Measurements from ENCODE around the gene CNGA2. TPM values are rescaled to one million over a fixed set of nuclear protein-coding genes. Genes with fewer than 3 reads are reported as not detected.

CNGA2 gene
- total and polyA plus RNA-seq, 12 donors, result not detected

DNA sequence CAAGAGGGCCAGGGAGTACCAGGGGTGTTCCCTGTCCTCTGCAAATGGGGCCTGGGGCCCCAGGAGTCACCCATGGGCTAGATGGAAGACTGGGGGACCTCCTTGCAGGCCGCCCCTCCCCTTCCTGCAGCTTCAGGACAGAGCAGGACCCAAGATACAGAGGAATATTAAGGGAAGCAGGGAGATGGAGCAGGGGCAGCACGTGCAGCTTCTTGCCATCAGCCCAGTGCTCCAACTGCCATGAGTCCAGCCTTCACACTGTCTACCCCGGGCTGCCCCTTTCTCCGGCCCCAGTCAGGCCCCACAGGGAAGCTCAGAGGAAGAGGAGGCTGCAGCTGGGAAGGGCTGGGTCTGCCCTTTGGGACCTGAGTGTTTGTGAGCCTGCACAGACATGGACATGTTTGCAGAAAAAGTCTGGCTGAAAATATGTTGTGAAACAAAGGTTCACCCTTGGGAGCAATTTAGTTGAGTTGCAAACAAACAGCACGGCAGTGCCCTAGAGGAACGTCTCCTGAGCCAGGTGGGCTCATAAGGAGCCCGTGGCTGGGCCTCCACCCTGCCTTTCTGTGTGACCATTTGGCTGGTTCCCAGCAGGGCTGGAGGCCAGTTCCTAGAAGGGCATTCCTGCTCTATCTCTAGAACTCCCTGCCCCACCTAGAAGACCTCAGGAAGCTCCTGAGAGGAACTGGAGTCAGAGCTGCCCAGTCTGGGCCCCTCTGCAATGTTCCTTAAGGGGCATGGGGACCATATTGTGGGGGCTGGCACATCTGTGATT lies 9.8 kb upstream of the CNGA2 start:
- intact Hi-C loops (cut with DNase I), result loop anchor here in 2 of 10 donors (5.0 kb wide), 1 partner anchor 572 kb away; no protein-coding TSS in a partner anchor
- H3K27me3 ChIP-seq, result peaks cover 0 to 4% (median 0%) of the 10 kb centered on the region in 7 donors
- no peaks in the 10 kb centered on the region for H3K36me3 ChIP-seq
- DNase-seq (no peak), ATAC-seq (peak in 2 of 8 donors; percentile 22 to 31)
- H3K4me1 ChIP-seq, result peaks cover 0 to 18% (median 10%) of the 10 kb centered on the region in 9 donors
- no peaks in the 10 kb centered on the region for H3K9me3 ChIP-seq
- H3K4me3 ChIP-seq, result no peak overlapping the region
- 34 to 49% methylated on average over 5 to 7 of the region's 7 CpGs for WGBS, 2 donors
- TF ChIP-seq, protein P1, sequence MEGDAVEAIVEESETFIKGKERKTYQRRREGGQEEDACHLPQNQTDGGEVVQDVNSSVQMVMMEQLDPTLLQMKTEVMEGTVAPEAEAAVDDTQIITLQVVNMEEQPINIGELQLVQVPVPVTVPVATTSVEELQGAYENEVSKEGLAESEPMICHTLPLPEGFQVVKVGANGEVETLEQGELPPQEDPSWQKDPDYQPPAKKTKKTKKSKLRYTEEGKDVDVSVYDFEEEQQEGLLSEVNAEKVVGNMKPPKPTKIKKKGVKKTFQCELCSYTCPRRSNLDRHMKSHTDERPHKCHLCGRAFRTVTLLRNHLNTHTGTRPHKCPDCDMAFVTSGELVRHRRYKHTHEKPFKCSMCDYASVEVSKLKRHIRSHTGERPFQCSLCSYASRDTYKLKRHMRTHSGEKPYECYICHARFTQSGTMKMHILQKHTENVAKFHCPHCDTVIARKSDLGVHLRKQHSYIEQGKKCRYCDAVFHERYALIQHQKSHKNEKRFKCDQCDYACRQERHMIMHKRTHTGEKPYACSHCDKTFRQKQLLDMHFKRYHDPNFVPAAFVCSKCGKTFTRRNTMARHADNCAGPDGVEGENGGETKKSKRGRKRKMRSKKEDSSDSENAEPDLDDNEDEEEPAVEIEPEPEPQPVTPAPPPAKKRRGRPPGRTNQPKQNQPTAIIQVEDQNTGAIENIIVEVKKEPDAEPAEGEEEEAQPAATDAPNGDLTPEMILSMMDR (IDR thresholded peaks at IDR 0.05), result no peak
- peak overlapping the region in 6 of 10 donors; percentile 35 to 70 (median 61) for H3K27ac ChIP-seq

DNA sequence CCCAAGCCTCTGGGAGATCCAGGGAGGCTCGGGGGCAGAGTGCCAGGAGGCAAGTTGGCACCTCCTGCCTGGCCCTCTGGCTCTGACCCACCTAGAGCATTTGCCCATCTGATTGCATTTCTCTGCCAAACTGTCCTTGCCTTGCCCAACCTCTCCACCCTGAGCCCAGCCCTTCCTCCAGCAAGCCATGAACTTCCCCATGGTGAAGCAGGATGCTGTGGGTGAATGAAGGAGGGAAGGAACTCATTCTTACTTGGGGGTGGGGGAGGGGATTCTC lies 9.3 kb upstream of the CNGA2 start:
- DNase-seq (no peak), ATAC-seq (no peak)
- Histone ChIP-seq H3K4me3 (no peak overlapping the region), H3K9me3 (no peaks in the 10 kb centered on the region), H3K36me3 (no peaks in the 10 kb centered on the region), H3K27me3 (peaks cover 0 to 4% (median 0%) of the 10 kb centered on the region in 7 donors), H3K27ac (peak overlapping the region in 4 of 10 donors; percentile 19 to 70 (median 66)), H3K4me1 (peaks cover 0 to 18% (median 10%) of the 10 kb centered on the region in 9 donors)
- intact Hi-C loops (cut with DNase I), result no loop called here
- TF ChIP-seq, protein P1 (IDR thresholded peaks at IDR 0.05), result no peak
- 17 to 21% methylated on average over 1 of the region's 1 CpG for WGBS, 2 donors

- no peaks in the 10 kb centered on the region for H3K9me3 ChIP-seq
- peaks cover 0 to 18% (median 10%) of the 10 kb centered on the region in 9 donors for H3K4me1 ChIP-seq
- no peak overlapping the region for H3K27ac ChIP-seq
- ATAC-seq, result no peak
- H3K36me3 ChIP-seq, result no peaks in the 10 kb centered on the region
- 92 to 93% methylated on average over 5 of the region's 5 CpGs for WGBS, 2 donors
- TF ChIP-seq, protein P1 (IDR thresholded peaks at IDR 0.05), result no peak
- no peak for DNase-seq
- intact Hi-C loops (cut with DNase I), result no loop called here
- peaks cover 0 to 14% (median 0%) of the 10 kb centered on the region in 7 donors for H3K27me3 ChIP-seq
- H3K4me3 ChIP-seq, result no peak overlapping the region
Measured at GRCh38 chrX:151726751-151727150, 7.8 kb upstream of the CNGA2 start.

DNA sequence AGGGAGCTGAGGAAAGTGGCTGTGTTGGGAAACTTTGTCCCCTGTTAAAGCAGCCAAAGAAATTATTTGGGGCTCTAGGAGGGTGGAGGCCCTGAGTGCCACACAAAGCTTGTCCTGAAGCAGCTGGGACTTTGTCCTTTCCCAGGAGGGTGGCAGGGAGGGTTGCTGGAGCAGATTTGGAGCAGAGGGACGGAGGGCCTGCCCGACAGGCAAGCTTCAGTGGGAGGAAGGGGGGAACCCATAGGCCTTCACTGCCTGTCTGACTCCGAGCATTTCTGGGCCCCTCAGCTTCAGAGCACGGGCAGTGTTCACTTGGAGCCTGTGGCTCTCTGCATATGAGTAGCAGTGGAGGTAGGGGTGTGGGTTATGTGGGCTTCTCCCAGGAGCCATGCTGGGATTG lies 7.2 kb upstream of the CNGA2 start:
- 92 to 93% methylated on average over 4 of the region's 4 CpGs for WGBS, 2 donors
- intact Hi-C loops (cut with DNase I), result no loop called here

More for the DNA sequence above, 7.2 kb upstream of the CNGA2 start:
- Histone ChIP-seq H3K27ac (no peak overlapping the region), H3K4me1 (peaks cover 0 to 17% (median 10%) of the 10 kb centered on the region in 9 donors), H3K4me3 (no peak overlapping the region), H3K36me3 (no peaks in the 10 kb centered on the region), H3K27me3 (peaks cover 0 to 14% (median 0%) of the 10 kb centered on the region in 7 donors), H3K9me3 (no peaks in the 10 kb centered on the region)
- DNase-seq (no peak), ATAC-seq (no peak)
- TF ChIP-seq, protein P1 (IDR thresholded peaks at IDR 0.05), result no peak

All from heart right ventricle (tissue), 16 donors.